Activated CD8-positive, alpha-beta T cell treated with anti-CD3 and anti-CD28 coated beads, Interleukin-2, amount 10 ng/mL, durations not matched to agents 7 days and 5 days (primary cell): Measurements from ENCODE around the gene RNF220. TPM values are rescaled to one million over a fixed set of nuclear protein-coding genes. Genes with fewer than 3 reads are reported as not detected.

ENCODE experiments used
- ATAC-seq: fragments of 150-1000 bp; cut with Tn5 transposase; one replicate; pipeline ENCODE4 v1.10.0; 2021; ENCODE audit warnings: moderate library complexity
- CTCF ChIA-PET: fragments of 350-600 bp; sonication (Branson Sonifier 250); formaldehyde crosslinking; loops from one replicate; lab custom pipeline; 2021; ENCODE audit warnings: antibody characterized with exemption; lab: Charles Lee
- POLR2A ChIA-PET: fragments of 350-600 bp; sonication (Branson Sonifier 250); formaldehyde crosslinking; loops from one replicate; lab custom pipeline; 2021; ENCODE audit warnings: antibody characterized with exemption; lab: Charles Lee
- DNase-seq: peaks from one replicate; pipeline ENCODE4 v3.0.0-alpha.2; 2020
- H3K27ac Mint-ChIP-seq: one replicate; pipeline ENCODE4 v1.8.0; 2021; ENCODE audit warnings: mild to moderate bottlenecking, mixed read lengths
- H3K27me3 Mint-ChIP-seq: one replicate; pipeline ENCODE4 v1.8.0; 2021; ENCODE audit warnings: low read depth, mixed read lengths
- H3K36me3 Mint-ChIP-seq: one replicate; pipeline ENCODE4 v1.8.0; 2021; ENCODE audit warnings: low read depth, mixed read lengths
- H3K4me1 Mint-ChIP-seq: one replicate; pipeline ENCODE4 v1.8.0; 2021; ENCODE audit warnings: low read depth, mixed read lengths
- H3K4me3 Mint-ChIP-seq: one replicate; pipeline ENCODE4 v1.8.0; 2021; ENCODE audit warnings: mild to moderate bottlenecking, mixed read lengths
- H3K9me3 Mint-ChIP-seq: one replicate; pipeline ENCODE4 v1.8.0; 2022; ENCODE audit warnings: mixed read lengths; ENCODE audit not compliant: insufficient read depth
- total RNA-seq, 2 experiments: library from RNA; stranded (reverse); gene quantifications; one replicate each; pipeline ENCODE4 v1.2.3, GENCODE V29; 2021

RNF220 gene
- total RNA-seq, 2 experiments from 2014 or later, result 79.5 to 87.2 TPM

DNA sequence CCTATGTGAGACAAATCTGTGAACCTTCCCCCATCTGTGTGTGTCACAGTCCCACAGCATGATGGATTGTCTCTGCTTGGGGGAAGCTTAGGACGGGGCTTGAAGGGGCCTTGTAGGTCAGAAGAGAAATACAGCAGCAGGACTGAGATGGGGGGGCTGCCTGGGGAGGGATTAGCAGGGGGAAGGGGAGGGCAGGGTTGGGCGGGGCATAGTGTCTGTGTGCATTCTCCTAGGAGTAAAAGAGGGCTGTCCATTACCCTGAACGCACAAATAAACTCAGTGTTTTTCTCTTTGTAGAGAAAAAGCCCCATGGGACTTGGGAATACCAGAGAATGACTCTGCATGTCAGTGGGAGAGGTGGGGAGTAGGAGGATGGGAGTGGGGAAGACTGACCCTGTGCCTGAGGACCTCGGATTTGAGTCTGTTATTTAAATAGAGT lies 16.4 kb downstream of the RNF220 start:
- Mint-ChIP-seq H3K36me3 (no peaks in the 10 kb centered on the region), H3K27ac (no peak overlapping the region), H3K27me3 (peaks cover 73% of the 10 kb centered on the region), H3K4me1 (peaks cover 9% of the 10 kb centered on the region), H3K9me3 (no peaks in the 10 kb centered on the region), H3K4me3 (no peak overlapping the region)
- POLR2A ChIA-PET, result no interaction called here
- CTCF ChIA-PET, result interaction anchor here (1.1 kb wide), 1 partner anchor 13 kb away, joined by 3 read pairs; no protein-coding TSS in a partner anchor
- ATAC-seq, result no peak
- no peak for DNase-seq

DNA sequence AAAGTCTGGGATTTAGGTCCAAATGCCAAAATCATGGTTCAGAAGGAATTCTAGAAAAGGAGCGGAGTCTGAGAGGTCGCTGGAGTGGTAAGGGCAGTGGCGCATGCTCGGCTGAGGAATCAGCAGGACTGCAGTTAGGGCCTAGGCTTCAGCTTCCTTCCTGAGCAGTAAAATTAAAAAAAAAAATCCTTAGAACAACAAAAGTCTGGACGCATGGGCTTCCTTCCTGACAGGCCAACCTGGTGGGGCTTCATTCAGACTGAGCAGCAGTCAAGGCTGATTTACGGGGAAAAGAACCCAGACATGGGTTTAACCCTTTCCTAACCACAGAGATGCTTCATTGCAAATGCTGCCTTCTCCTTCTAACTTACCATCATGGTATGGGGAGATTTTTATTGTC lies 17.1 kb downstream of the RNF220 start:
- H3K27ac Mint-ChIP-seq, result no peak overlapping the region
- H3K9me3 Mint-ChIP-seq, result no peaks in the 10 kb centered on the region
- no peak for DNase-seq
- no peaks in the 10 kb centered on the region for H3K36me3 Mint-ChIP-seq
- CTCF ChIA-PET, result interaction anchor here (1.1 kb wide), 1 partner anchor 13 kb away, joined by 3 read pairs; no protein-coding TSS in a partner anchor
- POLR2A ChIA-PET, result no interaction called here
- H3K27me3 Mint-ChIP-seq, result peaks cover 72% of the 10 kb centered on the region
- H3K4me1 Mint-ChIP-seq, result peaks cover 9% of the 10 kb centered on the region
- ATAC-seq, result no peak
- H3K4me3 Mint-ChIP-seq, result no peak overlapping the region

GRCh38 chr1:44423591-44424537 lies 18.8 kb downstream of the RNF220 start:
- Mint-ChIP-seq H3K27me3 (peaks cover 77% of the 10 kb centered on the region), H3K4me1 (peaks cover 7% of the 10 kb centered on the region), H3K4me3 (no peak overlapping the region), H3K27ac (no peak overlapping the region), H3K36me3 (no peaks in the 10 kb centered on the region), H3K9me3 (no peaks in the 10 kb centered on the region)
- ChIA-PET POLR2A (no interaction called here), CTCF (interaction anchor here (0.9 kb wide), 1 partner anchor 53 kb away, joined by 3 read pairs; no protein-coding TSS in a partner anchor)
- no peak for DNase-seq
- no peak for ATAC-seq

DNA sequence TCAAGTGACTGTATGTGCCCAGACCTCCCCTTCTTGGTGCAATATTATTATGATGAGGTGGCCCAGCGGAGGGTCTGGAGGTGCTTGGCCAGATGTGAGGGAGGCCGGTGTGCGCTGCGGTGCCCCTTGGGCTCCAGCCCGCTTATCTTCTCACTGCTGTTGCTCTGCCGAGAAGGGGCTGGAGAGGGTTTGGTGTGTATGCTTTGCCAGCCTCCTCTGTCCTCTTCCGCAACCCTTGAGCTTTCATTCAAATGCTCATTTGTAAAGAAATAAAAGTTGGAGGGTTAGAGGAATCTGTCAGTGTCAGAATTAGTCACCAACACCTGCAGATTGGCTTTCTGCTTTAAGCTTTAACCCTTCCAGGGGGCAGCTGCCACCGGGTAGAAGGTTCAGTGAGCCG lies 19.7 kb downstream of the RNF220 start:
- Mint-ChIP-seq H3K27me3 (peaks cover 80% of the 10 kb centered on the region), H3K9me3 (no peaks in the 10 kb centered on the region), H3K36me3 (no peaks in the 10 kb centered on the region), H3K27ac (no peak overlapping the region), H3K4me1 (peaks cover 7% of the 10 kb centered on the region), H3K4me3 (no peak overlapping the region)
- ChIA-PET CTCF (interaction anchor here (0.7 kb wide), 1 partner anchor 47 kb away, joined by 4 read pairs; no protein-coding TSS in a partner anchor), POLR2A (no interaction called here)
- no peak for ATAC-seq
- DNase-seq, result no peak

DNA sequence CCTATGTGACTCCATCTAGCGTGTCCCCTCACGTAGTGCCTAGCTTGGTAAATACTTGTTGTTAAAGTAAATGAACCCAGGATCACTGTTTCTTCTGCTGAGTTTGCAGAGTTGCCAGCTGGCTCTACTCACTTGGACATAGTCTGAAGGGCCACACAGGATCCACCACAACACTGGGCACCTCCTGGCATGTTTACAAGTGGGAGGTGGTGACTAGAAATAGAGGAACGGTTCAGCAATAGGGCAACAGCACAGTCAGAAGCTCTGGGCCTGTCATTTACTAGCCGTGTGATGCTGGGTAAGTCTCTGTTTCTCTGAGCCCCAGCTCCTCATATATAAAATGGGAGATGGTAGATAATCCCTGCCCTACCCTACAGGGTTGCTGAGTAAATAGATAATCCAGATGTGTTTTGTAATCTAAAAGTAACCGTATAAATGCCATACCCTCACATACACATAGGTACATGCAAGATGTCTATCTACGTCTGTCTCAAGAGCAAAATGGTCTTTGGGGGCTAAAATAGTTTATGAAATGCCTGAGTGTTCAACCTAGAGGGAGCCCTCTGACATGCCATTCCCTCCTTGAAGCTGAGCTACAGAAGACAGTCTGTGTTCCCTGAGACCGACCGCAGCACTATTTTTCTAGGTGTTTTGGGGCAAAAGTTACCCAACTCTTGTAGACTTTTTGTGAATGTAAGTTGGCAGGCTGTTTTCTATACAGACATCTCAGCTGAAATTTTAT lies 20.5 kb downstream of the RNF220 start:
- ATAC-seq (no peak), DNase-seq (no peak)
- Mint-ChIP-seq H3K9me3 (no peaks in the 10 kb centered on the region), H3K36me3 (no peaks in the 10 kb centered on the region), H3K4me3 (no peak overlapping the region), H3K4me1 (peaks cover 7% of the 10 kb centered on the region), H3K27me3 (peaks cover 72% of the 10 kb centered on the region), H3K27ac (no peak overlapping the region)
- POLR2A ChIA-PET, result no interaction called here
- CTCF ChIA-PET, result interaction anchor here (0.7 to 1.0 kb wide), 2 partner anchors 12 to 47 kb away, joined by 3 to 4 read pairs; no protein-coding TSS in a partner anchor

DNA sequence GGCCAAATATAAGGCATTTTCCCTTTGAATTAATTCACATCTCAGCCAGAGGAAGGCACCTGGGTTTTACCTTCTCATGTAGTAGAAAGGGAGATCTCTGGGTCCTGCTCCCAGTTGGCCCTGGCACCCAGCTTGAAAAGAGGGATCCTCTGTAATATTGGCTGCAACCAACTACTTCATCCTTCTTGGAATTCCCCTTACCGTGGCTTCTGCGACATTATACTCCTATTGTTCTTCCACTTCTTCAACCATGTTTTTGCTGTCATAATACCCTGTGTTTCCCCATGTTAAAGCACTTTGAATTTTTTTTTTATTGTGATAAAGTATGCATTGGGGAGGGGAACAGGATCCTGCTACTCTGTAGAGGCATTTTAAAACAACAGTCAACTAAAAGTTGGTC lies 26.8 kb downstream of the RNF220 start:
- Mint-ChIP-seq H3K27me3 (peaks cover 29% of the 10 kb centered on the region), H3K4me3 (no peak overlapping the region), H3K9me3 (no peaks in the 10 kb centered on the region), H3K4me1 (no peaks in the 10 kb centered on the region), H3K36me3 (no peaks in the 10 kb centered on the region), H3K27ac (no peak overlapping the region)
- ATAC-seq, result no peak
- ChIA-PET CTCF (interaction anchor here (0.7 kb wide), 1 partner anchor 49 kb away, joined by 3 read pairs; no protein-coding TSS in a partner anchor), POLR2A (no interaction called here)
- DNase-seq, result no peak

DNA sequence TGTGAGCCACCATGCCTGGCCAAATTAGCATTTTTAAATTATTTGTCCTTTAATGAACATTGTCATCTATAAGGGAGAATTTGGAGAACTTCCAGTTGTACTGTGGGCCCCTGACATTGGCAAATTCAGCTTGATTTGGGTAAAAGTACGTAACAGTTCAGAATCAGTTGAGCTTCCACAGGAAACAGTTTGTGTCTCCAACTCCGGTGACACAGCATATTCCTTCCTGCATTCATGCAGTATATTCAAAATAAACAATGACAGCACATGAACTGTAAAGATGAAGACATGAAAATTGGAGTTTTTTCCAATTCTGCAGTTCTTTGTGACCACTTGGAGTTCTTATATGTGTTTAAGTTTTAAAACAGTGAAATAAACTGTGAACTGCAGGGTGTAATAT lies 28.2 kb downstream of the RNF220 start:
- no peaks in the 10 kb centered on the region for H3K9me3 Mint-ChIP-seq
- CTCF ChIA-PET, result no interaction called here
- ATAC-seq (no peak), DNase-seq (no peak)
- no peaks in the 10 kb centered on the region for H3K36me3 Mint-ChIP-seq
- no peaks in the 10 kb centered on the region for H3K4me1 Mint-ChIP-seq
- peaks cover 17% of the 10 kb centered on the region for H3K27me3 Mint-ChIP-seq
- POLR2A ChIA-PET, result no interaction called here
- H3K27ac Mint-ChIP-seq, result no peak overlapping the region
- H3K4me3 Mint-ChIP-seq, result no peak overlapping the region

- no peak for ATAC-seq
- H3K9me3 Mint-ChIP-seq, result no peaks in the 10 kb centered on the region
- H3K36me3 Mint-ChIP-seq, result no peaks in the 10 kb centered on the region
- DNase-seq, result no peak
- ChIA-PET POLR2A (no interaction called here), CTCF (interaction anchor here (1.1 to 1.4 kb wide), 2 partner anchors 136 to 219 kb away, joined by 3 to 4 read pairs; no protein-coding TSS in a partner anchor)
- peaks cover 12% of the 10 kb centered on the region for H3K27me3 Mint-ChIP-seq
- H3K27ac Mint-ChIP-seq, result no peak overlapping the region
- no peaks in the 10 kb centered on the region for H3K4me1 Mint-ChIP-seq
- H3K4me3 Mint-ChIP-seq, result no peak overlapping the region
Measured at GRCh38 chr1:44436401-44437106, 31.5 kb downstream of the RNF220 start.

GRCh38 chr1:44437107-44437716 lies 32.2 kb downstream of the RNF220 start:
- H3K36me3 Mint-ChIP-seq, result no peaks in the 10 kb centered on the region
- H3K27ac Mint-ChIP-seq, result no peak overlapping the region
- H3K4me3 Mint-ChIP-seq, result no peak overlapping the region
- no peaks in the 10 kb centered on the region for H3K9me3 Mint-ChIP-seq
- H3K4me1 Mint-ChIP-seq, result no peaks in the 10 kb centered on the region
- POLR2A ChIA-PET, result no interaction called here
- ATAC-seq, result no peak
- DNase-seq, result no peak
- CTCF ChIA-PET, result interaction anchor here (1.1 to 1.4 kb wide), 3 partner anchors 11 to 220 kb away, joined by 3 to 4 read pairs (median 3); no protein-coding TSS in a partner anchor
- peaks cover 10% of the 10 kb centered on the region for H3K27me3 Mint-ChIP-seq

DNA sequence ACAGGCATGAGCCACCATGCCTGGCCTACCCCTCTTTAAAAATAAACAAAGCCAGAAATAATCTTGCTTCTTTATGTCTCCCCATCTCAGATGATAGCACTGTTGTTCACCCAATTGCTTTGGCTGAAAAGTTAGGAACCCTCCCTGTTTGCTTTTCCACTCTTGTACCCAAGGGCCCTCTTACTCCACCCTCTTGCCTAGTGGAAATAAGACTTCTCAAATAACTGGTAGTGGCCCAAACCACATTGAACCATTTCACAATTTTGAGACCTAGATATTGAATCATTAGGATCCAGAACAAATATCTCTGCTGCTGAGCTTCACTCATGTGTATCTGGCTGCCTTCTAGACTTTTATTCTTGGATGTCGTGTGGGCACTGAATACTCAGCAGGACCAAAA lies 37.7 kb downstream of the RNF220 start:
- ATAC-seq (no peak), DNase-seq (no peak)
- ChIA-PET POLR2A (no interaction called here), CTCF (no interaction called here)
- H3K36me3 Mint-ChIP-seq, result no peaks in the 10 kb centered on the region
- no peaks in the 10 kb centered on the region for H3K4me1 Mint-ChIP-seq
- no peaks in the 10 kb centered on the region for H3K9me3 Mint-ChIP-seq
- peaks cover 19% of the 10 kb centered on the region for H3K27me3 Mint-ChIP-seq
- no peak overlapping the region for H3K27ac Mint-ChIP-seq
- H3K4me3 Mint-ChIP-seq, result no peak overlapping the region
